ENCODE data around the gene DTX2.

DNA sequence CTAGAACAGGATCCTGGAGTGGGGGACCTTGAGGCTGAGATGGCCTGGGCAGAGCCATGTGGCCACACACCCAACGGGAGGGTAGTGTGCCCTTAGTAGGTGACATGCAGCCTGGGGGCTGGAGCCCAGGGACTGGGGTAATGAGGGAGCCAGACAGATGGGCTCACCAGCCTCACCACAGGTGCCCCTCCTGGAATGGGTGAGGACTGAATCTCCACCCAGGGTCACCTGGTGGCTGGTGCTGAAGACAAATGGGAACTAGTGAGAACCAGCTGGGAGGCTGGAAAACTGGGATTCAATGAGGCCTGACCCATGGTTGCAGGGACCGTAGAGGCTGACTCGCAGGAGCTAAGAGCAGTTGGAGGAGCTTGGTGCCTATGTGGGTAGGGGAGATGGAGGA, 30.7 kb upstream of the DTX2 start:
- no peak for TF ChIP-seq EZH2 (IDR thresholded peaks at IDR 0.05; ENCODE audit: borderline replicate concordance, insufficient read depth, low read length, poor library complexity, severe bottlenecking)
- TF ChIP-seq CTCF (IDR thresholded peaks at IDR 0.05; ENCODE audit: poor library complexity, severe bottlenecking) = no peak
